Measurements from ENCODE around the gene NOB1.
"Not testable (repeated sequence)": the region's sequence is repeated elsewhere in the genome, so short reads cannot be mapped to it uniquely, and the experiment has no call there.

Gene NOB1

DNA sequence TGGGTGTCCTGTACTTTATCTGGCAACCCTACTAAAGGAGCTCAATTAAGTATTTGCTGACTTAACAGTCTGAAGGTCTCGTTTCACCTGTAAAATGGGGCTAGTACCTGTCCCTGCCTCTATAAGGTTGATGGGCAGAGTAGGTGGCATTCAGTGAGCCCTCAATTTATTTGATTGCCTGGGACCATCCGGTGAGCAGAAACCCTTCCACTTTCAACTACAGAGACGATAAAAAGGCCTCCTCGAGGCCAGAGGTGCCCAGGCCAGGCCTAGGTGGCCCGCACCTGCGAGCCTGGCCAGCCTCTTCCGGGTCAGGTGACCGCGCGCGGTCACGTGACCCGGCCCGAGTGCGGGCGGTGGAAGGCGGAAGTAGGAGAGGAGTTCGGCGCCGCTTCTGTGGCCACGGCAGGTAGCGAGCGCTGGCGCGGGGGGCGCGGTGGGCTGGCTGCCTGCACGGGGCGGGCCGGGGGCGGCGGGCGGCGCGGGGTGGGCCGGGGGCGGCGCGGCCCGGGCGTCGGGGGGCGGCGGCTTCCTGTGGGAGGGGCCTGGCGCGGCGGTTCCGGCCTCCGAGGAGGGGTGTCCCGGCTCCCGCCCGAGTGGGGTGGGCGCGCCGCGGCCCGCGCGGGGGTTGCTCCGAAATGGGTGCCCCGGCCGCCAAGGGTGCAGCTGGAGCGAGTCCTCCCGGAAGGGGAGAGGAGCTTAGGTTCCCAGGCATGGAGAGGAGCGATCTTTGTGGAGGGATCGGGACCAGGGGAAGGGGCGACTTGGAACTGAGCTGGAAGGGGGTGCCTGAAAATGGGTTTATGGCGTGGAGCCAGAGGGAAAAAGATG lies 7.5 kb upstream of the NOB1 start, which contains the start of gene WWP2:
Gene WWP2, plus strand, starts transcription at position 350 of the 831 bp plus-strand sequence. CDS start 24,679 bp downstream, outside the sequence.
- peak; percentile 54 to 58 for DNase-seq (ENCODE audit: low read depth in 2 of 2)

DNA sequence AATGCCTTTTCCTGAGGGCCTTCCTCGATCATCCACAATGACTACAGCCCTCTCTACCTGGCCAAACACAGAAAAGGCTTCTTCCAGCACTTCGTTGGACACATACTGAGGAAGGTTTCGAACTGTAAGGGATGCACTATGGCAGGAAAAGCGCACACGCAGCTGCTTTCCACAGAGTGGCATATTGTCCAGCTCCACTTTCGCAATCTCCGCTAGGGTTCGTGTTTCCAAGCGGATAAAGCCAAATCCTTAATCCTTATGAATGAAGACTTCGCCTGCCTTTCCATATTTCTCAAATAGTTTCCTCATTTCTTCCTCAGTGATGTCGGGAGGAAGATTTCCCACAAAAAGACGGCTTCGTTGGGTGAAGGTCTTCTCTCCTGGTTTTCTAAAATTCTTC lies 2.6 kb upstream of the NOB1 start:
- not testable (repeated sequence) for DNase-seq (ENCODE audit: low read depth in 2 of 2)

DNA sequence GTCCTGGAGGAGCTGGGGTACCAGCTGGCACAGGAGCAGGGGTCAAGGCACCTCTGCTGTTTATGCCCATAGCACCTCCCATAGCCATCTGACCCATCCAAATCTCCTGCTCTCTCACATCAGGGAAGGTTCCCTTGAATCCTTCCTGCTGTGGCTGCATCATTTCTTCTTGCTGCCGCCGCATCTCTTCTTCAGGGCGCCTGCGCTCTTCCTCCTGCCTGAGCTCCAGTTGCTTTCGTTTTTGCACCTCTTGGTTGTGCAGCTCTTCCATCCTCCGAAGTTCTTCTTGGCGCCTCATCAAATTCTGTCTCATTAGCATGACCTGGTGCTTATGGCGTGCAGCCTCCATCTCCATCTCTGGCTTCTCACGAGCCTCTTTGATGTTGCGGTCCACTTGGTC lies 2.0 kb upstream of the NOB1 start:
- DNase-seq (ENCODE audit: low read depth in 2 of 2), result no peak

- DNase-seq (ENCODE audit: low read depth in 2 of 2), result no peak
Observed at GRCh38 chr16:69754143-69754468, 620 bp downstream of the NOB1 start.

DNA sequence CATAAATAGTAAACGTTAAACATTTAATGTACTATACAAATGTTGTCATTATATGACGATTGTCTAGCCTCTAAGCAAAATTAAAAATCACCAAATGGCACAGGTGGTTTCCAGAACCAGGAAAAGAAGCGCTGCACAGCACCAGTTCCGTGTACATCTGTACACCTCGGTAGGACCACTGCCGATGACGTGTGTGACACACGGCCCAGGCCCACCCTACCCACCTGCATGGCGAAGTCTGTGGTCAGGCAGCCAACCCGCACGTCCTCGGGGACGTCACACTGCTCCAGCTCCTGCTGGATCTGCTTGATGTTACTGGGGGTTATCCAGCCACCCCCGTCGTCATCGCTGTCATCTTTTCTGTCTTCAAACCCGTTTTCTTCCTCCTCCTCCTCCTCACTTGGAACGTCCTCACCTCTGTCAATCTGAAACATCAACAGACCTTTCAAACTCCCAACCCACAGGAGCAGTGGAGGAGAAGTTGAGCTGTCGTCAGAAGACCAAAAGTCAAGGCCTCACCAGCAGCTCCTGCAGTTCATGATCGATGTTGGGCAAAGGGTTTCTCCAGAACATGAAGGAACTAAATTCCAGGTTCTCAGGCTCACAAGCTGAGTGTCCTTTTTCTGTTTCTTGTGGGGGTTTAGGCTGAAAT lies 5.9 kb downstream of the NOB1 start:
- DNase-seq (ENCODE audit: low read depth in 2 of 2), result no peak

- DNase-seq (ENCODE audit: low read depth in 2 of 2), result no peak
Observed at GRCh38 chr16:69747115-69747514, 7.6 kb downstream of the NOB1 start.

DNA sequence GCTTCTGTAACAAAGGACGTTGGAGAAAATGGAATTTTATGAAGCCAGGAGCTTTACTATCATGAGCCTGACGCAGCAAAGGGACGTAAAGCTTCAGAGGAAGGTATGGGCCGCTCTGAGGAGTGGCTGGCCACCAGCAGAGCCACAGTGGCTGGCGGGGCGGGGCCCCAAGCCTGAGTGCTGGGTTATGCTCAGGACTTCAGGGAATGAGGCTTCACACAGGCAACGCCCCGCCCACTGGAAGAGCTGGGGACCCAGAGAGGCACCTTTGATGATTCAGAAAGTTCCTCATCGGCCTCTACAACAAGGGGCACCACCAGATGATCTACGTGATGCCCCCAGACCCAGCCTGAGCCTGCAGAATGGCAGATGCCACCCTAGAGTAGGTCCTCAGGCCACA lies 8.8 kb downstream of the NOB1 start:
- DNase-seq (ENCODE audit: low read depth in 2 of 2), result no peak

DNA sequence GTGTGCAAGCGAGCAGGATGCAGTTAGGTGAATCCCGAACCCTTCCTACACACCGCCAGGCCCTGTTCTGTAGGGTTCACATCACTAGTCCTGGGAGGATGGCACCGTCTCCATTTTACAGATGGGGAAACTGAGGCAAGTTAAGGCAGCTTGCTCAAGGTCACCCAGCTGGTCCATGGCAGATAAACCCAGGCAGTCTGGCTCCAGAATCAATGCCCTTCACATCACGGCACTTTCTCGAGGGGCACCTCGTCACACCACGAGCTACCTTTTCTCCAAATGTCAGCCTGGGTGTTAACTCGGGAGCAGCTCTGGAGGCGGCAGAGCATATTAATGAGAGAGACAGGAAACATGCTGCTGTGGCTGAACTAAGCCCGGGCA lies 9.5 kb downstream of the NOB1 start:
- DNase-seq (ENCODE audit: low read depth in 2 of 2), result no peak

GRCh38 chr16:69744363-69745231 lies 10.1 kb downstream of the NOB1 start:
- DNase-seq (ENCODE audit: low read depth in 2 of 2), result no peak

GRCh38 chr16:69741951-69742904 lies 12.5 kb downstream of the NOB1 start:
- DNase-seq (ENCODE audit: low read depth in 2 of 2), result no peak

DNA sequence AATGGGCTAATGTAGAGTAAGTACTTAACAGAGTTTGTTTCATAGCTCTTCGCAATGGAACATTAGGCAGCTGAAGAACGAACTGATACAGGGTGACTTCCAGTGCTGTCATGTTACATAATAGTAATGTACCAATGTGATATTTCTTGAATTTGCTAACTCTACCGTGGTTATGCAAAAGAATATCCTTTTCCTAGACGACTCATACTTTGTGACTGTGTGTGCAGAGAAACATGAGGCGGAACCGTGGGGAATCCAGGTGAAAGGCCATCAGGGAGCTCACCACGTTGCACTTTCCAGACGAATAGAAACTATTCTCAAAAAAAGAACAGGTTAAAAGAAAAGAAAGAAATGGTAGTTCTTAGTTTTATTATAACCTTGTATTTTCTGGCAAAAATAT lies 13.2 kb downstream of the NOB1 start:
- DNase-seq (ENCODE audit: low read depth in 2 of 2), result no peak

GRCh38 chr16:69732101-69732500 lies 22.6 kb downstream of the NOB1 start:
- DNase-seq (ENCODE audit: low read depth in 2 of 2), result no peak

GRCh38 chr16:69731280-69731679 lies 23.4 kb downstream of the NOB1 start:
- DNase-seq (ENCODE audit: low read depth in 2 of 2), result not testable (repeated sequence)

- not testable (repeated sequence) for DNase-seq (ENCODE audit: low read depth in 2 of 2)
Observed at GRCh38 chr16:69729030-69729429, 25.7 kb downstream of the NOB1 start.

DNA sequence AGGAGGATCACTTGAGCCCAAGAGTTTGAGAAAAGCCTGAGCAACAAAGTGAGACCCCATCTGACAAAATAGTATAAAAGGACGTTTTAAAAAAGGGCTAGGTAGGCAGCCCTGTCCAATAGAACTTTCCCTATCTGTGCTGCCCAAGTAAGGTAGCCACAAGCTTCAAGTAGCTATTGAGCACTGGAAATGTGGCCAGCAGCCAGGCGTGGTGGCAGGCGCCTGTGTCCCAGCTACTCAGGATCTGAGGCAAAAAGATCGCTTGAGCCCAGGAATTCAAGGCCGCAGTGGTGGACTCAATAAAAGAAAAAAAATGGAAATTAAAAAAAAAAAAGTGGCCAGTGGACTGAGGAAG lies 26.8 kb downstream of the NOB1 start:
- DNase-seq (ENCODE audit: low read depth in 2 of 2), result no peak

DNA sequence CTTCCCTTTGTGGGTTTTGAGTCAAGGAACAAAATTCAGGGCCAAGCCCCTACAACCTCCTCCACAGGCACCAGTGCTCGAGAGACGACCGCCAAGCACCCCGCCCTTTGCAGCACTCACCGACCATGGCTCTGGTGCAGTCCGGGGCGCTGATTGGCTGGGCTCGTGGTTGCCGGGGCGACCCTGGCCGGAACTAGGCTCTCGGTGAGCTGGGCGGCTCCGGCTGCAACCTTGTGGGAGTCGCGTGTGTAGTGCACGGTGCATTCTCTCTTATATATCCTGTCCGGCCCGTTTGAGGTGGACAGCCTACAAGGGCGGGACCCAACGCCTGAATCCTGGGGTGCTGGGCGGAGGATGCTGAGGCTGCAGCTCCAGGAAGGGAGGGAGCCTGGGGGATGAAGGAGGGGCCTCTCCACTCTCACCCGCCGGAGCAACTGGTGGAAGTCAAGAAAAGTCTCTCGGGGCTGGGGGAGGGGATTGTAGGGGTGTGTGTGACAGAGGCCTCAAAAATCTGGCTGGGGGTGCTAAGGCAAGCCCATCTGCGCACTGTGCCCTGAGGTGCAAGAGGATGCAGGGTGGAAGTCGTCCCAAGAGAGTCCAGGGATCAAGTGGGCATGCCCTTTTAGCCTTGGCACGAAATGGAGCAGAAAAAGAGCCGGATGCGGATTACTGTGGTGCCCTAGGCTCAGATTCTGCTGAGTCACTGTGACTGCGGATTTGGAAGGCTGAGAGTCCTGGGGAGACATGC lies 28.2 kb downstream of the NOB1 start, which contains the start of gene NQO1:
Gene NQO1, minus strand, starts transcription at position 248 of the 748 bp plus-strand sequence. Its CDS starts 121 bp downstream, at position 127.
- DNase-seq (ENCODE audit: low read depth in 2 of 2), result peak; percentile 65 to 70

GRCh38 chr16:69725480-69726312 lies 29.0 kb downstream of the NOB1 start:
- no peak for DNase-seq (ENCODE audit: low read depth in 2 of 2)

GRCh38 chr16:69724981-69725479 lies 29.7 kb downstream of the NOB1 start:
- no peak for DNase-seq (ENCODE audit: low read depth in 2 of 2)

DNA sequence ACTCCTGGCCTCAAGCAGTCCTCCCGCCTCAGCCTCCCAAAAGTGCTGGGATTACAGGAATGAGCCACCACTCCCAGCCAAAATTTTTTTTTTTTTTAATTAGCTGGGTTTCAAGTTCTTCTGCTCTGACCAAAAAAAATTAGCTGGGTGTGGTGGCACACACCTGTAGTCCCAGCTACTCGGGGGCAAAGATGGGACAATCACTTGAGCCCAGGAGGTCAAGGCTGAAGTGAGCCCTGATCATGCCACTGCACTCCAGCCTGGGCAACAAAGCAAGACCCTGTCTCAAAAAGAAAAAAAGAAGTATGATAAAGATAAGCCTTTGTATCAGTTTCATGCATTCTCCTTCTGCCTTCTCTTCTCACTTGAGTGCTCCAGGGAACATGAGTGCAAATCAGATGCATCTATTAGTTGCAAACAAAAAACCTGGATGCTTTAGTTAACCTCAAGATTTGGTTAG lies 30.3 kb downstream of the NOB1 start:
- DNase-seq (ENCODE audit: low read depth in 2 of 2), result no peak
